ENCODE data around the gene SAMD5.

The SAMD5 gene

GRCh38 chr6:147559006-147559405, 50.5 kb downstream of the SAMD5 start:
- in situ Hi-C loops (cut with HindIII; ENCODE audit: low pct_ligation_motif_present, low pct_unique_long_range_greater_than_20kb, low sequenced_read_pairs) = no loop called here
- no peak for DNase-seq

DNA sequence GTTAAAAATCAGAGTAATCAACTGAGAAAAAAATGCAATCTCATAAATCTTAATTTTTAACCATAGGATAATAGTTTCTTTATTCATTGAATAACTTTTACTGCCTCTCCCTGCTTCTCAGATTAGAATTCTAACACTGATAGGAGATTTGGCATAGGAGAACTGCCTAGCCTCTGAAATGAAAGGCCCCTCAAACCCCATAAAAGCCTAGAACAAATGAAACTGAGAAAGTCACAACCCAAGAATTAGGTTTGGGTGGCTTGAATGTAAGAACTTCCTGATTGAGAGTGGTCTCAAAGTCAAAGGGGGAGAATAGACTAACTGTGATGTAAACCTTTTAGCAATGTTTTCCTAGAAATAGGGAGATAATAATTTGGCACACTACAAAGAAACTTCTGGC, 52.2 kb downstream of the SAMD5 start:
- DNase-seq = no peak
- in situ Hi-C loops (cut with HindIII; ENCODE audit: low pct_ligation_motif_present, low pct_unique_long_range_greater_than_20kb, low sequenced_read_pairs) = no loop called here

DNA sequence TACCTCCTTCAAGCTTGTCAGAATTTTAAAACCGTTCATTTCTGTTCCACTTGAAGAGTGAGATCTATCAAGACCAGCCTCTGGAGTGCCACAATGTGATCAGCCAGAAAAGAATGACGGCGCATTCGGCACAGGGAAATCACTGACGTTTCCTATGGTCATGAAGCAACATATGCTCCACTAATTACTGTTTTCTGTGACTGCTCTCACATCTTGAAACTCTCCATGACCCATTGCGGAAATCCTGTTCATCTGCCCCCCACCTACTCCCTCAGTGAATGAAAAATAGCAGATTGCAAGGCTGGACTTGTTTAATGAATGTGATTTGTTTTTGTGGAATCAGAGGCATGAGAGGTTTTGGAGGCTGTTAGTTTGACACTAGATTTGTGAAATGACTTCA, 53.2 kb downstream of the SAMD5 start:
- in situ Hi-C loops (cut with HindIII; ENCODE audit: low pct_ligation_motif_present, low pct_unique_long_range_greater_than_20kb, low sequenced_read_pairs) = no loop called here
- DNase-seq = no peak

- no peak for DNase-seq
- in situ Hi-C loops (cut with HindIII; ENCODE audit: low pct_ligation_motif_present, low pct_unique_long_range_greater_than_20kb, low sequenced_read_pairs) = no loop called here
Observed at GRCh38 chr6:147563472-147563871, 55.0 kb downstream of the SAMD5 start.

- in situ Hi-C loops (cut with HindIII; ENCODE audit: low pct_ligation_motif_present, low pct_unique_long_range_greater_than_20kb, low sequenced_read_pairs) = no loop called here
- no peak for DNase-seq
Observed at GRCh38 chr6:147564556-147564955, 56.1 kb downstream of the SAMD5 start.

DNA sequence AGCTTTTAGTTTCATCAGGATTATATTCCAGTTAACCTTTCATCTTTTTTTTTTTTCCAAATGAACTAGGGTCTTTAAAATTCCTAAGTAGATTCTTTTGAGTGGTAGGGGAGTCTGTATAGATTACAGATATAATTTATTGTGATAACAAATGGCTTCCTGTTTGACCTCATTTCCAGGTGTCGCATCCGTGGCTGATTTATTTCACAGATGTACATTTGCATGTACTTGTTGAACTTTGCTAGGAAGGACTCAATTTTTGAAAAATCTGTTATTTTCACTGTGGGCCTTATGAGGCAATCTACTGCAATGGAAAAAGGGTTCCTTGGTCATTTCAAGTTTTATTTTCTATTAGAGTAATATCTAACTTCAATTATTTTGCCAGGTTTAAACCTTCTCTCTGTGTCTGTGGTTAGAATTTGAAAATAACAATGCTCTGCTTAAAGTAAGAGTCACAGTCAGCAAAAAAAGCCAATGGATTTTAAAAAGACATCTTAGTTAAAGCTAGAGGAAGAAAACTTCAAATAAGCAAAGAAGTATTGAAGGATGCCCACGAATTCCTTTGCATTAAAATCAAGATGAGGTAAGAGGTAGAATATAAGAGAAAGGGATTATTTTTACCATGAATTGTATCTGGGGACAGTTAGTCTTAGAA, 57.9 kb downstream of the SAMD5 start:
- in situ Hi-C loops (cut with HindIII; ENCODE audit: low pct_ligation_motif_present, low pct_unique_long_range_greater_than_20kb, low sequenced_read_pairs) = no loop called here
- DNase-seq = no peak

DNA sequence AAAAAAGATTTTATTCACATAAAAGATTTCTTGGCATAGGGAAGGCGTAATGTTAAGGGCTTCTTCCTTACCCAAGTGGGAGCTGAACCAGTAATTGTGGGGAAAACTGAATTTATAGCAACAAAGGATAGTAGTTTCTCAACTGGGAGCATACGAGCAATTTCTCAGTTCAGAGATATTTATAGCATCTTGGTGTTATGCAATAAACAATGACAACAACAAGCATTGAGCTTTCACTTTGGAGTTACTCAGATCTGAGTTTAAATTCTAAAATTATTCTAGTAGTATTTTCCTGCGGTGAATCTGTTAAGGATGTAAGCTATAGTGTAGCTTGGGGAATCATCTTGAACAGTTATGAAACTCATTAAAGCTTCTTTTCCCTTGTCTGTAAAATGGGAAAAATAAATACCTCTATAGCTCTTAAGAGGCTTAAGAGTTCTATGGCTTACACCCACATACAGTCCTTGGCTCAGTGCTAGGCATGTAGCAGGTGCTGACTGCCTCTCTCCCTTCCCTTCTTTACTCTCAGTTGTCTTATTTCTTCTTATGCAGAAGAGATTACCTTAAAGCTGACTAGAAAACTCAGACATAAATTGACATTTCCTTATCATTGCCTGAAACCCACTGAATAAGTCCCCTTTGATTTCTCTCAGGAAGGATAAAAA, 58.8 kb downstream of the SAMD5 start:
- DNase-seq = no peak
- in situ Hi-C loops (cut with HindIII; ENCODE audit: low pct_ligation_motif_present, low pct_unique_long_range_greater_than_20kb, low sequenced_read_pairs) = no loop called here

DNA sequence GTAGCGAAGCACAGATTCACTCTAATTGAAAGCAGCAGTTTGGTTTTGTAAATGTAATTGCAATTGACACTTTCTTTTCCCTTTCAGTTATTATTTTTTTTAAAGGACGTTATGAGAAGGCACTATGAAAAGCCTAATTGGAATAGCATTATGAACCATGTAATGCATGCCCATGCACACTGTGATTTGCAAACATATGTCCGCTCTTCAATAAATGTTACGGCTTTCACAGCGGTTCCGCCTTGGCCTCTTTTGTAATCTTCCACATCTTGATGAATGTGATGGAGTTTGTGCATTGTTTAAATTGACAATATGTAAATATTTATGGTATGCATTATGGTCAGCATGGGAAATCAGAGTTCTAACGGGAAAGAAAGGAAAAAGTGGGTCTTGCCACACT, 61.3 kb downstream of the SAMD5 start:
- in situ Hi-C loops (cut with HindIII; ENCODE audit: low pct_ligation_motif_present, low pct_unique_long_range_greater_than_20kb, low sequenced_read_pairs) = no loop called here
- DNase-seq = no peak

DNA sequence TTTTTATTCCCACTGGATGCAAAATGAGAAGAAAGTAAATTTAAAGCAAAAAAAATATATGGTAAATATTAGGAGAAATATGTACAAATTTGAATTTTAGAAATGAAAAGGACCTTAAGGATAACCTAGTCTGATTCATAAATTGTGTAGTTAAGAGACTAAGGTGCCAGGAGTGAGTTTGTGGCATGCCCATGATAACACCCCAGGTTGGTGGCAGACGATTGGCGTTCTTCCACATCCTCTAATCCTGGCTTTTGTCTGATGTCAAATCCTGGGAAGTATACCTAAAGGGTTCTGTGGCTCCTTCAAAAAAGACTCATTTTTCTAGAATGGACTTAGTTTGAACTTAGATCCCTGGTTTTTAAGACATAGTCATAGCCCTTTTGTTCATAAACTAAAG, 62.2 kb downstream of the SAMD5 start:
- DNase-seq = no peak
- in situ Hi-C loops (cut with HindIII; ENCODE audit: low pct_ligation_motif_present, low pct_unique_long_range_greater_than_20kb, low sequenced_read_pairs) = no loop called here

GRCh38 chr6:147577488-147577887, 69.0 kb downstream of the SAMD5 start:
- no peak for DNase-seq
- in situ Hi-C loops (cut with HindIII; ENCODE audit: low pct_ligation_motif_present, low pct_unique_long_range_greater_than_20kb, low sequenced_read_pairs) = no loop called here

DNA sequence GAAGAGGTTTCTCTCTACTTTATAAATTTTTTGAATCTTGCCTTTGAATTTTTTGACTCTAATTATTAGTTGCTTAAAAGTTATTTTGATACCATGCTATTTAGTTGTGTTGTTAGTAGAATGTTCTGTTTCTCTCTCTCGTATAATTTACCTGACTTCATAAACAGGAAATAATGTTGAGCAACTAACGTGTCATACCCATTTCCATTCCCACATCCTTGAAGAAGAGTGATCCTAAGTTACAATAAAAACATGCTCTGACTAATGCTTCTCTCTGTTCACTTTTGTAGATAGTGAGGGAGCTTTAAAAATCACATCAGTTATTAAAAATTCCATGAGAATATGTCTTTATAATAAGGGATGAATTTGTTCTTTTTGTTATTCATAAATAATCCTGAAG, 69.7 kb downstream of the SAMD5 start:
- in situ Hi-C loops (cut with HindIII; ENCODE audit: low pct_ligation_motif_present, low pct_unique_long_range_greater_than_20kb, low sequenced_read_pairs) = no loop called here
- no peak for DNase-seq

DNA sequence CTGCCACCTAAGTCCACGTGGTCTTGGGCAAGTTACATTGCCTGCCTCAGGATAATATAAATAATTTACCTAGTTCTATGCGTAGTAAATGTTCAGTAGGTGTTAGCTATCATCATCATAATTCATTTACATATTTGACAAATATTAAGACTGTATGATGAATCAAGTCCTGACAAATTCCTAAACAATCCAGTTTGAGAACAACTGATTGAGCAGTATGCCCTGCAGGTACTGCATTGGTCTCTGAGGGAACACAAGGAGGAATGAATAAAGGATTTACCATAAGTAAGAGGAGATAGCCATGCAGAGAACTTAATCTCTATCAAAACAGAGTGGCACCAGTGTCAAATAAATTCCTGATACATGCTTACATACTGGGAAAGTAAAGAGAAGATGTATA, 70.4 kb downstream of the SAMD5 start:
- in situ Hi-C loops (cut with HindIII; ENCODE audit: low pct_ligation_motif_present, low pct_unique_long_range_greater_than_20kb, low sequenced_read_pairs) = no loop called here

GRCh38 chr6:147579667-147580066, 71.2 kb downstream of the SAMD5 start:
- no peak for DNase-seq
- in situ Hi-C loops (cut with HindIII; ENCODE audit: low pct_ligation_motif_present, low pct_unique_long_range_greater_than_20kb, low sequenced_read_pairs) = no loop called here

More for the DNA sequence above, 70.4 kb downstream of the SAMD5 start:
- no peak for DNase-seq

DNA sequence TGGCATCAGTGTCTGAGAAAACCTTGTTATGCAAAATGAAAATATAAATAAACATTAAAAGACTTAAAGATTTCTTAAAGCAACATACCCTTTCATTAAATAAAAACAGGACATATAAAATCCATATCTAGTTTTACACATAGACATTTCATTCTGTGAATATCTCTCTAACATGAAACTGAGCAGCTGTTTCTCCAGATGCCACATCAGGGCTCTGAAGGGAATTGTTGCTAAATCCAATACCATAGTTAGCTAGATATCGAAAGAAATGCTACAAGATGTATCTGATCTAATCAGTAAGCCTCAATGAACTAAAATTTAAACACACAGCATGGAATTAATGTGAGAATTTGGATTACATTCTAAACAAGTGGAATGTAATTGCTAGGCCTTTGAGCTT, 74.5 kb downstream of the SAMD5 start:
- DNase-seq = no peak
- in situ Hi-C loops (cut with HindIII; ENCODE audit: low pct_ligation_motif_present, low pct_unique_long_range_greater_than_20kb, low sequenced_read_pairs) = no loop called here

DNA sequence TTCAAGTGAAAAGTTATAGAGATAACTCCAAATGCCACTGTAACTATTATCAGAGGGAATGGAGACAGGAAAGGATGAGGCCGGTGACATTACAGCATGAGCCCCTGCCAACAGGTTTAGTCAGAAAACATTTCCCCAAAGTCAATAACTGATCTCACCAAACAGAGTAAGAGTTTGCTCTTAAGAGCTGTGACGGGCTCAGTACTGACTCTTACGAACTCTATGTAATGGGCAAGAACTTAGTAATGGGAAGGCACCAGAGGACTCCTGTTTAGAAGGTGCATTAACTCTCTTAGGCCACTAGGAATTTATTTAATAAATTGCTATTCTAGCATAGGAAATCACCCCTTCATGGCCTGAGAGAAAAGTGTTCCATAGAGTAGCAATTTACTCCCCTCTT, 76.8 kb downstream of the SAMD5 start:
- DNase-seq = no peak
- in situ Hi-C loops (cut with HindIII; ENCODE audit: low pct_ligation_motif_present, low pct_unique_long_range_greater_than_20kb, low sequenced_read_pairs) = no loop called here

DNA sequence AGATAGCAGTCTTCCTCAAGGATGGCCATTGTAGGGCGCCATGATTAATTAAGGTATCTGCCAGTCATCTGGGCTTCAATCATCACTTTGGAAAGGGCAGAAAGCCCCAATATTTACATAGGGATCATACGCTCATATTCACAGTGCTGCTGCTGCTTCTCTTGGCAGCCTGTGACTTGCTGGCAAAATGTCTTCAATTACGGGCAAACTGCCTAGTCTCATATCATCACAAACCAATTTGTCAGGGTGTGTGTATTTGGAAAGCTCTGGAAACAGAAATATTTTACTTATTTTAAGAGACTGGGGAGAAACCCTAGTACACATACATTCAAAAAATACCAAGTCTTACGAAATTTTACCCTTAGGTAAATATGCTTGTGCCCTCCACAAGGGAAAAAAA, 77.6 kb downstream of the SAMD5 start:
- no peak for DNase-seq
- in situ Hi-C loops (cut with HindIII; ENCODE audit: low pct_ligation_motif_present, low pct_unique_long_range_greater_than_20kb, low sequenced_read_pairs) = no loop called here

DNA sequence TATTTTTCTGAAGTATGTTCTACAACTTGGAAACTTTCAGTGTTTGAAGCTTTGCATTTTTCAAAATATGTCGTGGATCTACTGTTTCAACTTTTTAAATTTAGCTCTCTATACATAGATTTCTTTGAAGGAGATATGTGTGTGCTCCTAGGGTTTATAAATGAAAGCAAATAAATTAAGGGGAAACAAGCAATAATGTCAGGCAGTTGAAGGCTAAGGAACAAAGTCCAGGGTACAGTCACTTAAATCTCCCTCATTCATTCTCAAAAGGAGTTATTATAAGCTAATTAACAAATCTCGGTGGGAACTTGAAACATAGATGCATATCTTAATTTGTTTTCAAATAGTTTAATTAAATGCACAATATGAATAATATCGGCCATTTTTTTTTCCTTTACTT, 79.4 kb downstream of the SAMD5 start:
- in situ Hi-C loops (cut with HindIII; ENCODE audit: low pct_ligation_motif_present, low pct_unique_long_range_greater_than_20kb, low sequenced_read_pairs) = no loop called here

DNA sequence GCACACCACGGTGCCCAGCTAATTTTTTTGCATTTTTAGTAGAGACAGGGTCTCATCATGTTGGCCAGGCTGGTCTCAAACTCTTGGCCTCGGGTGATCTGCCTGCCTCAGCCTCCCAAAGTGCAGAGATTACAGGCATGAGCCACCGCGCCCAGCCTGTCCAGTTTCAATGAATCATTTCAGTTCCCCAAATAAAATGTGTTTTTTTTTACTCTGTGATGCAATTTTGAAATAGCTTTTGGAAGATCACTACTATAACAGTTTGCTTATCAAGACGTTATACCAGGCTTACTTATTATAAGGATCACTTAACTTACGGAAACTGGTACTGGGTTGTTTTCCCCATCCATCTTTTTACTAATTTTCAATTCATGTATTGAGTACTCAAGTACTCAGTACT, 80.0 kb downstream of the SAMD5 start:
- no peak for DNase-seq
- in situ Hi-C loops (cut with HindIII; ENCODE audit: low pct_ligation_motif_present, low pct_unique_long_range_greater_than_20kb, low sequenced_read_pairs) = no loop called here

More for the DNA sequence above, 79.4 kb downstream of the SAMD5 start:
- DNase-seq = no peak

- in situ Hi-C loops (cut with HindIII; ENCODE audit: low pct_ligation_motif_present, low pct_unique_long_range_greater_than_20kb, low sequenced_read_pairs) = no loop called here
- no peak for DNase-seq
Observed at GRCh38 chr6:147589739-147590250, 81.3 kb downstream of the SAMD5 start.

DNA sequence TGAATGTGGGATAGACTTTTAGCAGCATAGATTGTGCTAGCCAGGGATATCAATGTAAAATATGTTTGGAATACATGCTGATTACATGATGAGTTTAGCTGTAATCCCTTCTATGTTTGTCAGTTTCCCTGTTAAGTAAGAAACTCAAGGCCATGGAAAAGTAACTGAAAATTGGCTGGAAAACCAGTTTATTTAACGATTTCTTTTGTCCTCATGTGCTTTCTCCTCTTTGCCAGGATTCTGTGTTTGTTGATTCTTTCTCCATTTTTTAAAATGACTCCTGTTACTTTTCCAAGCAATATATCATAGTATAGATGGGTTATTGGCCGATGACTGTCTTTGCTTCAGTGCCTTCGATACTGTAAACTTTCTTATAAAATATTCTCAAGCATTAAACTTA, 87.5 kb downstream of the SAMD5 start:
- in situ Hi-C loops (cut with HindIII; ENCODE audit: low pct_ligation_motif_present, low pct_unique_long_range_greater_than_20kb, low sequenced_read_pairs) = no loop called here
- DNase-seq = no peak

Data from ACHN (cell line).